ACC112 (cell line): ENCODE measurements around the gene DNA2.
"Not testable (repeated sequence)": the region's sequence is repeated elsewhere in the genome, so short reads cannot be mapped to it uniquely, and the experiment has no call there.

Experiments
- H2AFZ ChIP-seq: fragments of 200-600 bp; sonication (generic); one replicate; pipeline ENCODE4 v1.6.0; 2017; ENCODE audit warnings: antibody characterized with exemption, low read length; ENCODE audit not compliant: unreplicated experiment
- H3K27ac ChIP-seq: fragments of 200-600 bp; sonication (generic); 2 replicates; pipeline ENCODE4 v1.5.1; 2014; ENCODE audit warnings: low read depth, mild to moderate bottlenecking, antibody characterized with exemption, low read length, moderate library complexity
- H3K27me3 ChIP-seq: fragments of 200-600 bp; sonication (generic); 2 replicates; pipeline ENCODE4 v1.6.1; 2014; ENCODE audit warnings: mild to moderate bottlenecking, antibody characterized with exemption, low read length, moderate library complexity, mixed read lengths; ENCODE audit not compliant: insufficient read depth
- H3K36me3 ChIP-seq: fragments of 200-600 bp; sonication (generic); 2 replicates; pipeline ENCODE4 v1.6.1; 2016; ENCODE audit warnings: mild to moderate bottlenecking, antibody characterized with exemption, low read length, moderate library complexity, mixed read lengths; ENCODE audit not compliant: insufficient read depth
- H3K4me1 ChIP-seq: fragments of 200-600 bp; sonication (generic); one replicate; pipeline ENCODE4 v1.6.1; 2016; ENCODE audit warnings: low read length, mixed read lengths; ENCODE audit not compliant: insufficient read depth, unreplicated experiment, control insufficient read depth
- H3K4me3 ChIP-seq: fragments of 200-600 bp; sonication (generic); 2 replicates; pipeline ENCODE4 v1.5.1; 2014; ENCODE audit warnings: mild to moderate bottlenecking, low read depth, low read length
- H3K79me2 ChIP-seq: fragments of 200-600 bp; sonication (generic); one replicate; pipeline ENCODE4 v1.6.0; 2016; ENCODE audit warnings: low read length; ENCODE audit not compliant: control insufficient read depth, unreplicated experiment, insufficient read depth

The DNA2 gene

DNA sequence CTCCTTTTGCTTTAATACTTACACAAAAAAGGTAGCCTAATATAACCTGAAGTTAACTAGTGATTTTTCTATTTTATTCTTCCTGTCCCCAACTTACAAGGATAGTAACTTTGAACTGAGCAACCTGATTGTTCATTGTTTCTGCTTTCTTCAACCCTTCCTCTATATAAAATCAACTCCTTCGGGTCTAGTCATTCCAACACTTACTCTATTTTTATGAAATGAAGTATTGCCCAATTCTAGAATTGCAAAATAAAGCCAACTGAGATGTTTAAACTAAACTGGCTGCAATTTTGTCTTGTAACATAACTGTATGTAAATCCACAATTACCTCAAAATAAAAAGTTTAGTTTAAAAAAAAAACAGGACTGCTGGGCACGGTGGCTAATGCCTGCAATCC is 20.3 kb upstream of the DNA2 start:
- H3K27ac ChIP-seq, result no peak overlapping the region
- no peaks in the 10 kb centered on the region for H3K79me2 ChIP-seq
- H2AFZ ChIP-seq, result no peak overlapping the region
- H3K36me3 ChIP-seq, result peaks cover 10% of the 10 kb centered on the region
- H3K27me3 ChIP-seq, result no peaks in the 10 kb centered on the region
- H3K4me1 ChIP-seq, result no peaks in the 10 kb centered on the region
- H3K4me3 ChIP-seq, result no peak overlapping the region

DNA sequence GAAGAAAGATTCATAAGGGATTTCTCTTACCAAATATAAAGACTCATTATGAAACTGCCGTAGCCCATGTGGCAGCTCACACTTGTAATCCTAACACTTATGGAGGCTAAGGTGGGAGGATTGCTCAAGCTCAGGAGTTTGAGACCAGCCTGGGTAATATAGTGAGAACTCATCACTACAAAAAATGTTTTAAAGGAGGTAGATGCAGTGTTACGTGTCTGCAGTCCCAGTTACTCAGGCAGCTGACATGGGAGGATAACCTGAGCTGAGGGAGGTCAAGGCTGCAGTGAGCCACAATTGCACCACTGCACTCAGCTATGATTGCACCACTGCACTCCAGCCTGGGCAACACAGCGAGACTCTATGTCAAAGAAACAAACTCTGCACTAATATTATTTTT is 18.1 kb upstream of the DNA2 start:
- peaks cover 13% of the 10 kb centered on the region for H3K36me3 ChIP-seq
- H3K79me2 ChIP-seq, result no peaks in the 10 kb centered on the region
- H3K4me1 ChIP-seq, result no peaks in the 10 kb centered on the region
- no peaks in the 10 kb centered on the region for H3K27me3 ChIP-seq
- no peak overlapping the region for H3K4me3 ChIP-seq
- H2AFZ ChIP-seq, result no peak overlapping the region
- H3K27ac ChIP-seq, result no peak overlapping the region

DNA sequence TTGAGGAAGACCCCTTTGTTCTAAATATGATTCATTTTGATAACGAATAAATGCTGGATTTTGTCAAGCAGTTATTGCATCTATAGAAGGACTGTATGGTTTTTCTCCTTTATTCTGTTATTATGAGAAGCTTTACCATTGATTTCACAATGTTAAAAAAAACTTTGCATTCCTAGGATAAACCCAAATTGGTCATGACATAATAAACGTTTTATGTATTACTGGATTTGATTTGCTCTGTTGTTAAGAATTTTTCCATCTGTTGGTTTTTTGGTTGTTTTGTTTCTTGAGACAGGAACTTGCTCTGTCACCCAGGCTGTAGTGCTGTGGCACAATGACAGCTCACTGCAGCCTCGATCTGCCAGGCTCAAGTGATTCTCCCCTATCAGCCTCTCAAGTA is 2.2 kb upstream of the DNA2 start:
- Histone ChIP-seq H3K27ac (no peak overlapping the region), H3K36me3 (no peaks in the 10 kb centered on the region), H3K4me1 (peaks cover 9% of the 10 kb centered on the region), H2AFZ (no peak overlapping the region), H3K27me3 (no peaks in the 10 kb centered on the region), H3K79me2 (peaks cover 19% of the 10 kb centered on the region), H3K4me3 (no peak overlapping the region)

DNA sequence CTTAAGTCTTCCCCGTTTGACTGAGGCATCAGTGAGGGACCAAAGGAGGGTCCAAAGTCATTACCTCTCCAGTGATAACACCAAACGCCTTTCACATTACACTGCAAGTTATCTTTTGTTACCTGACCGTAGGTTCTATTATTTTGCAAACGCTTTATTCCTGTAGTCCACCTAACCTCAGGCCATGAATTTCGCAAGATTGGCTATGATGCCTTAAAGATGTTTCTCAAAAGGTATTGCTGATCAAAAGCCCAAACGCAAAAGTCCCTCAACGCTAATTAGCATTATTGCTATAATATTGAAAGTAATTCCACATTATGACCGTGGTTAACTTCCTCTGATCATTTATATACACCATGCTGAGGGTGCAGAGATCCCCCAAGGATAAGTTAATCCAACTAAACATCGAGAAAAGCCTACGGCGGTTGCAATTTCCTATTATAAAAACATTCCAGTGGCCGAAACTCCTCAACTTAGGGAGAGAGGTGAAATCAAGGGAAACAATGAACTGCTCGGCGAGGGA is 649 bp downstream of the DNA2 start:
- peaks cover 9% of the 10 kb centered on the region for H3K4me1 ChIP-seq
- peak overlapping the region; percentile 86 for H3K4me3 ChIP-seq
- peak overlapping the region; percentile 81 for H3K27ac ChIP-seq
- peaks cover 3% of the 10 kb centered on the region; the same call in 1 of the 2 replicates for H3K36me3 ChIP-seq
- no peaks in the 10 kb centered on the region for H3K27me3 ChIP-seq
- H3K79me2 ChIP-seq, result peaks cover 22% of the 10 kb centered on the region
- peak overlapping the region; percentile 90 for H2AFZ ChIP-seq

DNA sequence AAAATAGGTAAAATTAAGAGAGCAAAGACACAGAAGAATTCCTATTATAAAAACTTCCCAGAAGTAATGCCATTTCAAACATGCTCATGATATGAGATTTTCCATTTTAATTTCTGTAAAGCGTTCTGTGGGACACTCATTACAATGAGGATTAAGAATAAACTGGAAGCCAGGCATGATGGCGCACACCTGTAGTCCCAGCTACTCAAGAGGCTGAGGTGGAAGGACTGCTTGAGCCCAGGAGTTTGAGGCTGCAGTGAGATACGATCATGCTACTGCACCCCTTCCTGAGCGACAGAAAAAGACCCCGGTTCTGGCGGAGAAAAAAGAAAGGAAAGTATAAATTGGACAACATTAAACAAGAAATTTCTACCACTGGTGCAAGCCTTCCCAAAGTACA is 1.5 kb downstream of the DNA2 start:
- Histone ChIP-seq H3K27ac (no peak overlapping the region), H3K4me3 (peak overlapping the region; percentile 86), H3K4me1 (peaks cover 9% of the 10 kb centered on the region), H2AFZ (peak overlapping the region; percentile 90), H3K79me2 (peaks cover 22% of the 10 kb centered on the region), H3K36me3 (peaks cover 3% of the 10 kb centered on the region; the same call in 1 of the 2 replicates), H3K27me3 (no peaks in the 10 kb centered on the region)

DNA sequence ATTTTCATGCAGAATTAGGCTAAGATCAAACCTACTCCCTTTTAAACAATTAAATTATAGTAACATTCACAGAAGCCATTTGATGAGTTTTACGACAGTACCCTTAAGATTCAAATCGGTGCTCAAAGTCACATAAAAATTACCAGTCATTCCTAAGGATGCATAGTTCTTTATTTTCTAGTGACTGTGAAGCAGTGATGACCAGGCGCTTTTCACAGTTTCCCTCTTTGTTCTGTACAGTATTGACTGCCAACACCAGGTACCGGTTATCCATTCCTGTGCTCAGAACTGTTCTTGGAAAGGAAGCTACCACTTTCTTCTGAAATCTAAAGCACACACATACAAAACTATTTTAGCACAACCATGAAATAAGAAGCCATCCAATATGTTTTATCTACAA is 1.9 kb downstream of the DNA2 start:
- H3K79me2 ChIP-seq, result peaks cover 22% of the 10 kb centered on the region
- peak overlapping the region; percentile 86 for H3K4me3 ChIP-seq
- H3K27ac ChIP-seq, result no peak overlapping the region
- peak overlapping the region; percentile 21 for H2AFZ ChIP-seq
- peaks cover 3% of the 10 kb centered on the region; the same call in 1 of the 2 replicates for H3K36me3 ChIP-seq
- no peaks in the 10 kb centered on the region for H3K27me3 ChIP-seq
- peaks cover 9% of the 10 kb centered on the region for H3K4me1 ChIP-seq

DNA sequence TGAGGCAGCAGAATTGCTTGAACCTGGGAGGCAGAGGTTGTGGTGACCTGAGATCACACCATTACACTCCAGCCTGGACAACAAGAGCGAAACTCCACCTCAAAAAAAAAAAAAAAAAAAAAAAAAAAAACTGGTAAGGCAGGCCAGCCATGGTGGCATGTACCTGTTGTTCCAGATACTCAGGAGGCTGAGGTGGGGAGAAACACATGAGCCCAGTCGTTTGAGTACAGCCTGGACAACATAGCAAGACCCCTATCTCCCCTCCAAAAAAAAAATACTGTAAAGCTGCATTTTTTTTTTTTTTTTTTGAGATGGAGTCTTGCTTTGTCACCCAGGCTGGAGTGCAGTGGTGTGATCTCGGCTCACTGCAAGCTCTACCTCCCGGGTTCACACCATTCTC is 7.0 kb downstream of the DNA2 start:
- not testable (repeated sequence) for H3K4me3 ChIP-seq, H3K27me3 ChIP-seq, H2AFZ ChIP-seq, H3K4me1 ChIP-seq, H3K79me2 ChIP-seq, H3K27ac ChIP-seq
- peaks cover 11% of the 10 kb centered on the region; the same call in 1 of the 2 replicates for H3K36me3 ChIP-seq

DNA sequence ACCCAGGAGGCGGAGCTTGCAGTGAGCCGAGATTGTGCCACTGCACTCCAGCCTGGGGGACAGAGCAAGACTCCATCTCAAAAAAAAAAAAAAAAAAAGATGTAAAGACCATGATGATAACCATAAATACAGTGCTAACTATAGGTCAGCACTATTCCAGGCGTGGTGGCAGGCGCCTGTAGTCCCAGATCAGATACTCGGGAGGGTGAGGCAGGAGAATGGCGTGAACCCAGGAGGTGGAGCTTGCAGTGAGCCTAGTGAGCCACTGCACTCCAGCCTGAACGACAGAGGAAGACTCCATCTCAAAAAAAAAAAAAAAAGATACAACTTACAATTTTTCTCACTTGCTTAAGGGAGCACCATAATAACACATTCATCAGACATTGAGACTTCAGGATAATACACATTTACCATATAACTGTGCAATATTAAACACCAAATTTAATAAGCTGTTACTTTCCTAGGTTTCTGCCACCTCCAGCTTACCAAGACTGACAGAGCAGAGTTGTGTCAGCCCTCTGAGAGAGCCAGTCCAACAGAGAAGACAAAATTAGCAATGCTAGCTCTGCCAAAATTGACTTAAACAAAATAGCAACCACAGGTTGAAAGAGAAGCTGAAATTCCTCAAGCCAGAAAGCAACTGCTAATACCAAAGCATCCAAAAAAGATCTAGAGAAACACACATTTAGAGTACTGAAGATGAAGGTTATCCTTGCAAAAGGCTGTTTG is 8.2 kb downstream of the DNA2 start:
- peaks cover 11% of the 10 kb centered on the region; the same call in 1 of the 2 replicates for H3K36me3 ChIP-seq
- H3K27me3 ChIP-seq, result no peaks in the 10 kb centered on the region
- no peaks in the 10 kb centered on the region for H3K4me1 ChIP-seq
- peaks cover 3% of the 10 kb centered on the region for H3K79me2 ChIP-seq
- H2AFZ ChIP-seq, result no peak overlapping the region
- H3K4me3 ChIP-seq, result no peak overlapping the region
- no peak overlapping the region for H3K27ac ChIP-seq

DNA sequence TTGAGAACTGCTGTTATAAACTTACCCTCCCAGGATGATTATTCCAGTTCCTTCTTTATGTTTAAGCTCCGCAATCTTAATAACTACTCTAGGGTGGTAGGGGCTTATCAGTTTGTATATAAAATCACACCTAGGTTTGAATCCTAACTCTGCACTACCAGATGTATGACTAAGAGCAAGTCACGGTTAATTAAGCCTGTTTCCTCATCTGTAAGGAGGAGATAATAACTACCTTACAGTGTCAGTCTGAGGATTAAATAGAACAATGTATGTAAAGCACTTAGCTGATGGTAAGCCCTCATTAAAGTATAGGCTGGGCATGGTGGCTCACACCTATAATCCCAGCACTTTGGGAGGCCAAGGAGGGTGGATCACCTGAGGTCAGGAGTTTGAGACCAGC is 9.2 kb downstream of the DNA2 start:
- Histone ChIP-seq H3K27me3 (no peaks in the 10 kb centered on the region), H3K4me3 (no peak overlapping the region), H3K79me2 (no peaks in the 10 kb centered on the region), H2AFZ (no peak overlapping the region), H3K4me1 (no peaks in the 10 kb centered on the region), H3K36me3 (peaks cover 9% of the 10 kb centered on the region; the same call in 1 of the 2 replicates), H3K27ac (no peak overlapping the region)

DNA sequence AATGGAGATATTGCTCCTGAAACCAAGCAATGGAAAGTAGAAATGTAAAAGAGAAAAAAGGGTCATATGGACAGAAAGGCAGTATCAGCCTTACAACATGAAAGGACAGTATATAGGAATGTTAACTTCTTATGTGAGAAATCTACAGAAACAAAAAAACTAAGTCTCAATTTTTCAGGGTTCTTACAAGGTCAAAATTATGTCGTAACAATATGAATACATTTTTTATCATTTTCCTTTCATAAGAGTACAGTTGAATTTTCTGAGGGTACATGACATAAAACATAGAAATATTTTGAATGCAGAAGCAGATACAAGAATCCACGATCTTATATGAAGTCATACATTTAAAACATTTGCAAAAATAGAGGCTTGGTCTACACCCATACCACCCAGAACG is 10.7 kb downstream of the DNA2 start:
- H3K79me2 ChIP-seq, result no peaks in the 10 kb centered on the region
- H3K27ac ChIP-seq, result no peak overlapping the region
- no peak overlapping the region for H2AFZ ChIP-seq
- H3K4me1 ChIP-seq, result no peaks in the 10 kb centered on the region
- H3K27me3 ChIP-seq, result no peaks in the 10 kb centered on the region
- H3K4me3 ChIP-seq, result no peak overlapping the region
- H3K36me3 ChIP-seq, result peaks cover 13% of the 10 kb centered on the region; the same call in 1 of the 2 replicates

DNA sequence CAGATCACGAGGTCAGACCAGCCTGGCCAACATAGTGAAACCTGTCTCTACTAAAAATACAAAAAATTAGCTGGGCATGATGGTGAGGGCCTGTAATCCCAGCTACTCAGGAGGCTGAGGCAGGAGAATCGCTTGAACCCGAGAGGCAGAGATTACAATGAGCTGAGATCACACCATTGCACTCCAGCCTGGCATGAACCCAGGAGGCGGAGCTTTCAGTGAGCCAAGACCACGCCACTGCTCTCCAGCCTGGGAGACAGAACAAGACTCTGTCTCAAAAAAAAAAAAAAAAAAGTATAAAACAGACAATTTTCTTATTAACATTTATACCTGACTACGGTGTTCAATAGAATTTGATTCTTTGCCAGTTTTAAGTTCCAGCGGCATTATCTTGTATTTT is 22.1 kb downstream of the DNA2 start:
- H3K79me2 ChIP-seq, H2AFZ ChIP-seq, H3K27ac ChIP-seq, H3K36me3 ChIP-seq, H3K27me3 ChIP-seq, H3K4me3 ChIP-seq, H3K4me1 ChIP-seq: not testable (repeated sequence)
